Activated T-helper 17 cell treated with anti-CD3 and anti-CD28 coated beads, Interleukin-2, amount 50 U/mL, for 72 hours (primary cell): ENCODE measurements around the gene TCF19. TPM values are rescaled to one million over a fixed set of nuclear protein-coding genes. Genes with fewer than 3 reads are reported as not detected.
"Not testable (repeated sequence)": the region's sequence is repeated elsewhere in the genome, so short reads cannot be mapped to it uniquely, and the experiment has no call there.

Source experiments
- ATAC-seq: fragments of 150-1000 bp; cut with Tn5 transposase; replicated peaks from 2 replicates; pipeline ENCODE4 v1.10.0; 2021; ENCODE audit warnings: mild to moderate bottlenecking, moderate library complexity
- H3K27ac Mint-ChIP-seq: one replicate; pipeline ENCODE4 v1.8.0; 2022; ENCODE audit warnings: mixed read lengths
- H3K27me3 Mint-ChIP-seq: one replicate; pipeline ENCODE4 v1.8.0; 2022; ENCODE audit warnings: mixed read lengths
- H3K36me3 Mint-ChIP-seq: one replicate; pipeline ENCODE4 v1.8.0; 2022; ENCODE audit warnings: low read depth, mild to moderate bottlenecking, mixed read lengths
- H3K4me1 Mint-ChIP-seq: one replicate; pipeline ENCODE4 v1.8.0; 2022; ENCODE audit warnings: mixed read lengths
- H3K4me3 Mint-ChIP-seq: one replicate; pipeline ENCODE4 v1.8.0; 2022; ENCODE audit warnings: mild to moderate bottlenecking, mixed read lengths
- H3K9me3 Mint-ChIP-seq: one replicate; pipeline ENCODE4 v1.8.0; 2022; ENCODE audit warnings: mixed read lengths
- total RNA-seq, 2 donors: library from RNA; stranded (reverse); gene quantifications; one replicate each; pipeline ENCODE4 v1.2.3, GENCODE V29; 2022

Gene TCF19
- total RNA-seq, 2 donors from 2014 or later, result 91.1 to 125 TPM

DNA sequence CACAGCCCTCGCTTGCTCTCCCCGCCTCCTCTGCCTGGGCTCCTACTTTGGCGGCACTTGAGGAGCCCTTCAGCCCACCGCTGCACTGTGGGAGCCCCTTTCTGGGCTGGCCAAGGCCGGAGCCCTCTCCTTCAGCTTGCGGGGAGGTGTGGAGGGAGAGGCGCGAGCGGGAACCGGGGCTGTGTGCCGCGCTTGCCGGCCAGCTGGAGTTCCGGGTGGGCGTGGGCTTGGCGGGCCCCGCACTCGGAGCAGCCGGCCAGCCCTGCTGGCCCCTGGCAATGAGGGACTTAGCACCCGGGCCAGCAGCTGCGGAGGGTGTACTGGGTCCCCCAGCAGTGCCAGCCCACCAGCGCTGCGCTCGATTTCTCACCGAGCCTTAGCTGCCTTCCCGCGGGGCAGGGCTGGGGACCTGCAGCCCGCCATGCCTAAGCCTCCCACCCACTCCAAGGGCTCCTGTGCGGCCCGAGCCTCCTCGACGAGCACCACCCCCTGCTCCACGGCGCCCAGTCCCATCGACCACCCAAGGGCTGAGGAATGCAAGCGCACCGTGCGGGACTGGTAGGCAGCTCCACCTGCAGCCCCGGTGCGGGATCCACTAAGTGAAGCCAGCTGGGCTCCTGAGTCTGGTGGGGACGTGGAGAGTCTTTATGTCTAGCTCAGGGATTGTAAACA is 37.1 kb downstream of the TCF19 start:
- H3K4me3 Mint-ChIP-seq, H3K27ac Mint-ChIP-seq, ATAC-seq, H3K9me3 Mint-ChIP-seq, H3K27me3 Mint-ChIP-seq: not testable (repeated sequence)
- Mint-ChIP-seq H3K36me3 (peaks cover 13% of the 10 kb centered on the region), H3K4me1 (peaks cover 11% of the 10 kb centered on the region)

- peaks cover 13% of the 10 kb centered on the region for H3K36me3 Mint-ChIP-seq
- H3K27ac Mint-ChIP-seq, result peak overlapping the region; percentile 55
- H3K9me3 Mint-ChIP-seq, ATAC-seq, H3K27me3 Mint-ChIP-seq: not testable (repeated sequence)
- peak overlapping the region; percentile 74 for H3K4me3 Mint-ChIP-seq
- H3K4me1 Mint-ChIP-seq, result peaks cover 16% of the 10 kb centered on the region
Observed at GRCh38 chr6:31196251-31197022, 38.0 kb downstream of the TCF19 start.

- peaks cover 13% of the 10 kb centered on the region for H3K36me3 Mint-ChIP-seq
- peak overlapping the region; percentile 55 for H3K27ac Mint-ChIP-seq
- H3K4me3 Mint-ChIP-seq, result peak overlapping the region; percentile 74
- no peaks in the 10 kb centered on the region for H3K27me3 Mint-ChIP-seq
- ATAC-seq, result peak; percentile 75
- peaks cover 19% of the 10 kb centered on the region for H3K4me1 Mint-ChIP-seq
- no peaks in the 10 kb centered on the region for H3K9me3 Mint-ChIP-seq
Observed at GRCh38 chr6:31197559-31198305, 39.3 kb downstream of the TCF19 start.

- H3K36me3 Mint-ChIP-seq, result peaks cover 13% of the 10 kb centered on the region
- H3K4me1 Mint-ChIP-seq, result peaks cover 25% of the 10 kb centered on the region
- not testable (repeated sequence) for H3K27me3 Mint-ChIP-seq
Observed at GRCh38 chr6:31199105-31199452, 40.7 kb downstream of the TCF19 start.

DNA sequence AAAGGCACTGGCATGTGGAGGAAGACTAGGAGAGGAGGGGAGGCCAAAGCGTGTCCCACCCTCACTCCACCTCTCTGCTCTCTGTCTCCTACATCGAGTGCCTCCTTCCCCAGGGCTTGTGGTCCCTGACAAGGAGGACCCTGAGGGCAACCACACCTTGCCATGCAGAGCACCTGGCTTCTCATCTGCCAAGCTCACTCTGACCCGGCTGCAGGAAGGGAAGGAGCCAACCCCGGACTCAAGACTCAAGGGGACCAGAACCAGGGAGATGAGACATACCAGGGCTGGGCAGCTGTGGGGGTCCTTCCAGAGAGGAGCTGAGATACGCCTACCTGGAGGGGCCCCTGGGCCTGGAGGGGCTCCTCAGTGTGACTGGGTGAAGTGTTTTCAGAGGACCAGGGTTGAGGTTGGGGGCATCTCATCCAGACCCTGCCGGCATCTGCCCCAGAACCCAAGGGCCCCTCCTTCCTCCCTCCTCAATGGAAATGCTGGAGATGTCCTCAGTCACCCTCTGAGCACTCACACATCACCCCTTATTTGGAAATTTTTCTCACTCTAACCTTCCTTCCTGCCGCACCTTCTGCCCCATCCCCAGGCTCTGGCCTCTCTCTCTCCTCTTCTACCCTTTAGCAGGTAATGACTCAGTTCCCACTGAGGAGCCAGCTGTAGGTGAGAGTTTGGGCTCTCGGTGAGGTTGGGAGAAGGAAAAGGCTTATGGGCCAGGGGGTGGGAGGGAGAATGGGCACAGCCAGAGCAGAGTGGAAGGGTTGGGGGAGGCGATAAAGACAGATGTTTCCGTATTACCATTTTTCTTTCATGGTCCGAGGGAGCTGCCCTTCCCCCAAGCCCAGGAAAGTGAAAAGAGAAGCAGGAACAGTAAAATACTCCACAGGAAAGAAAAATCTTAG is 44.1 kb downstream of the TCF19 start:
- peaks cover 13% of the 10 kb centered on the region for H3K36me3 Mint-ChIP-seq
- peak overlapping the region; percentile 82 for H3K4me3 Mint-ChIP-seq
- no peaks in the 10 kb centered on the region for H3K9me3 Mint-ChIP-seq
- no peaks in the 10 kb centered on the region for H3K27me3 Mint-ChIP-seq
- peak overlapping the region; percentile 93 for H3K27ac Mint-ChIP-seq
- peaks cover 31% of the 10 kb centered on the region for H3K4me1 Mint-ChIP-seq
- peak; percentile 3 for ATAC-seq

More at GRCh38 chr6:31199105-31199452, 40.7 kb downstream of the TCF19 start:
- Mint-ChIP-seq H3K4me3 (peak overlapping the region; percentile 74), H3K27ac (peak overlapping the region; percentile 55)
- not testable (repeated sequence) for H3K9me3 Mint-ChIP-seq, ATAC-seq

DNA sequence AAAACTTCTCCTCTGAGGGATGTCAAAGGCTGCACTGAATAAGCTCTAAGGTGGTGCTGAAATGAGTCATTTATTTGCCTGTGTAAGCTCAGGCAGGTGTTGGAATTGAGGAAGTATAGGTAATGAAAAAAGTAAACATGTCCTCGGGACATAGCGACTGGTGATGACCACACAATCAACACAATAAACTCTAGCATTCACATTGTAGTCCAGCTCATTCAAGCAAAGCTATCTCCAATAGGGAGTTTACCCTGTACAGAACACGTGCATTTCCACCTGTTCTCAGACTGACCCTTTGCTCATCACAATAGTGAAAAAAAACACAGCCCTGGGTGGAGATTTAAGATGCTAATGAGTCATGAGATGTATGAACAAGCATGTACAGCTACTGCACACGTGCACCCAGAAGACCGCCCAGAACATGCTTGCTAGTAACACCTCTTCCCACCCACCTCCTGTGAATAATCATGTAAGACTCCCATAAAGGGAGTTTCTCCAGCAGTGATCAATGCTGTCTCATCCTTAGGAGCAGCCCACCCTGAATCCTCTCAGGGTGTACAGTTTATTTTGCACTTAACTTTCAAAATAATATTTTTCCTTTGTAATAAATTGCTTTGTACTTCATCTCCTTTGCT is 45.1 kb downstream of the TCF19 start:
- Mint-ChIP-seq H3K27me3 (no peaks in the 10 kb centered on the region), H3K27ac (peak overlapping the region; percentile 93), H3K9me3 (no peaks in the 10 kb centered on the region), H3K4me3 (peak overlapping the region; percentile 82), H3K36me3 (peaks cover 6% of the 10 kb centered on the region), H3K4me1 (peaks cover 35% of the 10 kb centered on the region)
- peak; percentile 78 for ATAC-seq

DNA sequence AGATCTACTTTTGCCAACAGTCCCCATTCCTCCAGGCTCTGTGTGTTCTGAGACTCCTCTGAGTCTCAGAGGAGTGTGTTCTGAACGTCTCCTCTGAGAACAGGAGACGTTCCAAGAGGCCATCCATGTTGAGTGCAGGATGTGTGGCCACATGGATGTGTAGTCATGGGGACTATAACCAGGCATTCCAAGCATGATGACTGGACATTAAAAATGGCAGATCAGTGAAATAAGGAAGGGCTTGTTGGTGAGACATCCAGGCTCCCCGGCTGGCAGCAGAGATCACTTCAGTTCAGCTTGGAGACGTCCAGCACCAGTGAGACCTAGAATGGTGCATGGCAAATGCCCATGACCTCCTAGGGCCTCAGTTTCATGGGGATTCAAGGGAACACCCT is 46.4 kb downstream of the TCF19 start:
- no peaks in the 10 kb centered on the region for H3K9me3 Mint-ChIP-seq
- H3K36me3 Mint-ChIP-seq, result no peaks in the 10 kb centered on the region
- H3K4me3 Mint-ChIP-seq, result peak overlapping the region; percentile 82
- peak overlapping the region; percentile 93 for H3K27ac Mint-ChIP-seq
- H3K27me3 Mint-ChIP-seq, result no peaks in the 10 kb centered on the region
- H3K4me1 Mint-ChIP-seq, result peaks cover 29% of the 10 kb centered on the region
- no peak for ATAC-seq

DNA sequence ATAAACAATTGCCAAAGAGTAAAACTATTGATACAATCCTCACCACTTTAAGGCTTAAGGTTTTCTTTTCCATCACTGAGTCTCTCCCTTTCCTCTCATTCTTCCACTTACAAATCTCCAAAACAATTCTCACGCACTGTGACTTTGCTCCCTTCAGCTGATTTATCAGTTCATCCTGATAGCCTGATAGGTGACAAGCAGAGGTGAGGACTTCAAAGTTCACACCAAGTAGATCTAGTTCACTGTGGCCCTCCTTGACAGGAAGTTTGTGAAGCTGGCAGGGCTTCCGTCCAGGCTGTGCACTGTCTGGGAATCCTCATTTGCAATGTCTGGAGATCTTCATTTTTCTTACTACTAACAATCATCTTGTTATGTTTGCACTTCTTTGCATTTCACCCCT is 47.2 kb downstream of the TCF19 start:
- Mint-ChIP-seq H3K4me1 (peaks cover 29% of the 10 kb centered on the region), H3K27me3 (no peaks in the 10 kb centered on the region), H3K27ac (peak overlapping the region; percentile 56), H3K4me3 (peak overlapping the region; percentile 72), H3K36me3 (no peaks in the 10 kb centered on the region), H3K9me3 (no peaks in the 10 kb centered on the region)
- no peak for ATAC-seq

DNA sequence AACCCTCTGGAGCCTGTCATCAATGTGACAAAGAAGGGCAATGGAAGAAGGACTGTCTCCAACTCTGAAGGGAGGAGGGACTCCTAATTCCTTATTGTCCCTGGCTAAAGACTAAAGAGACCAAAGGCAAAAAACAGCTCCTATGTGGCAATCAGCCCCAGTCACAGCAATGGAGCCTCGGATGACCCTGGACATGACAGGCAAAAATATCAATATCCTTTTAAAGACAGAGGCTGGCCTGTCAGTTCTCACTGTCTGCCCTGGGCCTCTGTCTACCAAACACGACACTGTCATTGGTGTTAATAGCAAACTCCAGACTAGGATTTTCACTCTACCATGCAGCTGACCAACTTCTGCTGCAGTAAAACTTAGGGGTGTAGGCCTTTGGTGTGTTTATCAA is 50.1 kb downstream of the TCF19 start:
- no peaks in the 10 kb centered on the region for H3K36me3 Mint-ChIP-seq
- ATAC-seq, result no peak
- H3K9me3 Mint-ChIP-seq, result no peaks in the 10 kb centered on the region
- no peak overlapping the region for H3K27ac Mint-ChIP-seq
- no peaks in the 10 kb centered on the region for H3K27me3 Mint-ChIP-seq
- peaks cover 17% of the 10 kb centered on the region for H3K4me1 Mint-ChIP-seq
- H3K4me3 Mint-ChIP-seq, result no peak overlapping the region

DNA sequence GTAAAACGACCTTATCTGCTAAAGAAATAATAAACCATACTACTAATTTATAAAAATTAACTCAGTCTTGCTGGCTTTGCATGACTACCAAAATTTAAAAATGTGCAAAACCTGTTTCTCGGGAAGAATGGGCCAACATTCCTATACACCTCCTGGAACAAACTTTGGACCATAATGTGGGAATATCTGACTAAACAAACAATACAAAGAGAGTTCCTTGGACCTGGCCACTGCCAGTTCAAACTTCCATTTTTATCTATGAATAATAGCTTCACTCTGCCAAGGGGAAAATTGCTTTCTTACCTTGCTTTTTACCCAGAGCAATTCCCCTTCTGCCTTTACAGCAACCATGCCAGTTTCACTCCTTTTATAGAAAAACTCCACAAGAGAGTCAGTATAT is 50.7 kb downstream of the TCF19 start:
- Mint-ChIP-seq H3K9me3 (no peaks in the 10 kb centered on the region), H3K4me1 (peaks cover 16% of the 10 kb centered on the region), H3K36me3 (no peaks in the 10 kb centered on the region), H3K4me3 (no peak overlapping the region), H3K27ac (no peak overlapping the region), H3K27me3 (no peaks in the 10 kb centered on the region)
- no peak for ATAC-seq

GRCh38 chr6:31210123-31210522 is 51.7 kb downstream of the TCF19 start:
- no peaks in the 10 kb centered on the region for H3K9me3 Mint-ChIP-seq
- no peak for ATAC-seq
- no peak overlapping the region for H3K27ac Mint-ChIP-seq
- H3K27me3 Mint-ChIP-seq, result no peaks in the 10 kb centered on the region
- no peak overlapping the region for H3K4me3 Mint-ChIP-seq
- no peaks in the 10 kb centered on the region for H3K36me3 Mint-ChIP-seq
- peaks cover 12% of the 10 kb centered on the region for H3K4me1 Mint-ChIP-seq

DNA sequence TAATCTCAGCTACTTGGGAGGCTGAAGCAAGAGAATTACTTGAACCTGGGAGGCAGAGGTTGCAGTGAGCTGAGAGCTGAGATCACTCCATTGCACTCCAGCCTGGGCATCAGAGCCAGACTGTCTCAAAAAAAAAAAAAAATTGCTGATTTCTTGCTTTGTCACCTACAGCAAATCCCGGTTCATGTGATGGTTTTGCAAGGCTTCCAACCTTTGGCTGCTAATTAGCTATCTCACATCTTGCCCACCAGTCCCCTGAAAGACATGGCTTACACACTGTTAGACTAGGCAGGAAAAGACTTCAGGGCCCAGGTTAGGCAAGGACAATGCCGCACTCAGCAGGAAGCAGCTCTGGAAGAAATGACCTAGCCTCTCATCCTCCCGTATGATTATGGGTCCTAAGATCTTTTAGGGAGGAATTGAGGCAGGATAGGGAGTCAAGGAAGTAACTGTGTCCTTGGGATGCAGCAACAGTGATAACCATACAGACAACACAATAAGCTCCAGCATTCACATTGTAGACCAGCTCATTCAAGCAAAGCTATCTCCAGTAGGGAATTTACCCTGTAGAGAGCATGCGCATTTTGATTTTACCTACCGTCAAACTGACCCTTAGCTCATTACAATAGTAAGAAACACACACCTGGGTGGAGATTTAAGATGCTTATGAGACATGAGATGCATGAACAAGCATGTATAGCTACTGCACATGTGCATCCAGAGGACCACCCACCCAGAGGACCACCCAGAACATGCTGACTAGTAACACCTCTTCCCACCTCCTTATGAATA is 52.5 kb downstream of the TCF19 start:
- Mint-ChIP-seq H3K27ac (no peak overlapping the region), H3K9me3 (no peaks in the 10 kb centered on the region), H3K27me3 (no peaks in the 10 kb centered on the region), H3K4me3 (no peak overlapping the region), H3K36me3 (no peaks in the 10 kb centered on the region), H3K4me1 (peaks cover 6% of the 10 kb centered on the region)
- no peak for ATAC-seq
